GM21526 (cell line): Measurements from ENCODE around the gene PLEKHM2.

ENCODE experiments used
- ATAC-seq: cut with Tn5 transposase; IDR thresholded peaks from one replicate; pipeline ENCODE4 v1.9.1; 2021; ENCODE audit warnings: moderate library complexity; ENCODE audit not compliant: unreplicated experiment, low FRiP score

Gene PLEKHM2

DNA sequence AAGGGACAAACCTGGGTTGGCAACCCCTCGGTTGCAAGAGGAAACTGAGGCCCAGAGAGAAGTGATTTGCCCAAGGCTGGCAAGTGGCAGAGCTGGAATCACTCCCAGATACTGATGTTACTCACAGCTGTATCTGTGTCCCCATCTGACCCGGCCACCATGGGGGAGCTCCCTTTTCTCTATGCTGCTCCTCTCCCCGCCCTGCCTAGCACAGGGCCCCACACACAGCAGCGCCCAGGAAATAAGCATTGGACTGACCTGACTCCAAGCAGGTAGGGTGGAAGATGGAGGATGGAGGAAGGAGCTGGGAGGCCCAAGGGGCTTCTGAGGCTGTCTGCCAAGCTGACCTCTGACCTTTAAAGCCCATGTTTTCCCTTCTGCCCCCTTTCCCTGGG, 71.5 kb downstream of the PLEKHM2 start:
- no peak for ATAC-seq

DNA sequence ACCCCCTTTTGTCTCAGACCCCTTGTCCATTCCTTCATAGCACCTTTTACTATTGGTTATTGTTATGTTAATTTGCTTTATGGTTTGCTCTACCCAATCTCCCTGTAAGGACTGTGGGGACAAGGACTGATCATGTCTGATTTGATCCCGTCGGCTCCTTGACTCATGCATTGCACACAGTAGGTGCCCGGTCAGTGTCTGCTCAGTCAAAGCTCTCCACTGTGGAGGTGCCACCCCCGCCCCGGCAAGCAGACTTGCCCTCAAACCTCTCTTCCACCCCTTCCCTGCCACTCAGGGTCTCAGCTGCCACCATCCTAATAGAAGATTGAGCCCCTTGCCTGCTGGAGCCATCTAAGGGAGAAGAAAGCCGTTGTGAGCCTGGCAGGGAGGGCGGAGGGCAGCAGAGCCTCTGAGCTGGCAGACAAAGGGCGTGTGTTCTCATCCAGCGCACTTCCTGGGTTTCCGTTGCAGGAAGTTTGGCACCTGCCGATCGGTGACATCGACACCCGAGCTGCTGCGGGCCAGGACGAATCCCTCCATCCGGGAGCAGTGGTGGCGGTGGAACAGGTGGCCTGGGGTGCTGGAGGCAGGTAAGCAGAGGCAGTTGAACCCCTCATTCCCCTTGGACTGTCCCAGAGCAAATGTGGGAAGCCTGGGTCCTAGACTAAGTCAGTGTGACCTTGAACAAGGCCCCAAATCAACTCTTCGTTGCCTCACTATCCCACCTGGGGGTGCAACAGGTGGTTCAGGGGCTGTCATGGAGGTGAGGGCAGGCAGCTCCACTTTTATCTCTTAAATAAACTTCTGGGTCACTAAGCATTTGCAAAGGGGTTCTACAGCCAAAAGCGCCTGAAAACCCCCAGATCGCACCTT, 72.3 kb downstream of the PLEKHM2 start:
- no peak for ATAC-seq

DNA sequence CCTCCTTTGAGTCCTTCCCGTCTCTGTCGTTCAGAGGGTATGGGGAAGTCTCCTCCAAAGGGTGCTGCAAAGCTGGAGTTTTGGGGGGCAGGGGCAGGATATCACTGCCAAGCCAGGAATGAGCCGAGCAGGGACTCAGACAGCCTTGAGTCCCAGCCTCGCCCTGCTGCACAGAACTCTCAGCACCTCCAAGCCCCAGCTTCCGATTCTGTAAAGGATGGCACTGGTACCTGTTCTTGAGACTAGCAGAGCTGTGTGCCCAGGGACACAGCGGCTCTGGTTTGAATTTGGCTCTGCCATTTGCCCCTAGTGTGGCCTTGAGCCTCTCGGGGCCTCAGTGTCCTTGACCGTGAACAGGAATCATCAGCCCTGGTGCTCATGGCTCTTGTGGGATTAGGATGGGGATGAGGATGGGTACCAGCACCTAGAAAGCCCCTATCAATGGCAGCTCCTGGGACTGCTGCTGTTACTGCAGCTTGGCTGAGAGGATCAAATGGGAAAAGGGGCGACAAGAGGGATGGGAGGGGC, 73.0 kb downstream of the PLEKHM2 start:
- no peak for ATAC-seq

DNA sequence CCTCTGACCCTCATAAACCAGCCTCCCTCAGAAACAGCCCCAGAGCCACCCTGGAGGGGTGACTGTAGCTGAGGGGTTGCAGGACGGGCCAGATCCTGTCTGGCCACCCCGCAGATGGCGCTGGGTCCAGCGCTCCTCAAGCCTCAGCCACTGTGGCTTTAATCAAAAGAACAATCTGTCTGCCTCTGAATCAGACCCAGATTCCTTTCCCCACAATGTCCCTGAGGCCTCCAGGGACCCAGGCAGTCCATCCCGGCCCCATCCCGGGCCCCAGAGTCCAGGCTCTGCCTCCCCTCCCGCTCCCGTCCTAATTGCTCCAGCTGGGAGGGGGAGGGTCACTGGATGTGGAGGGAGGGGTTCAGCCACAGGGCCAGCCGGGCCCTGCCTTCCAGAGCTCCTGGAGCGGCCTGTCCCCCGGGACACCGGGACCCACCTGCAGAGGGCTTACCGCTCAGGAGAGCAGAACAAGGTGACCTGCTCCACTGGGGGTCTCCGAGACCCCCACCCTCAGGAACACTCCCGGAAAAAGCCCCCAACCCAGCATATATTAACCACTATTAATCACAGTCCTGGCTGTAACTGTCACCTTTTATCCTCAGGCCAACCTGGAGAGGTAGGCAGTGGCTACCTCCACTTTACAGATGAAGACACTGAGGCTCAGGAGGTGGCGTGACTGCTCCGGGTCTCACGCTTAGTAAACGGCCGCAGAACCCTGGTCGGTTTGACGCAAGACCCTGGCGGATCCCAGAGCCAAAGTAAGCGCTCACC, 73.6 kb downstream of the PLEKHM2 start:
- ATAC-seq: no peak

DNA sequence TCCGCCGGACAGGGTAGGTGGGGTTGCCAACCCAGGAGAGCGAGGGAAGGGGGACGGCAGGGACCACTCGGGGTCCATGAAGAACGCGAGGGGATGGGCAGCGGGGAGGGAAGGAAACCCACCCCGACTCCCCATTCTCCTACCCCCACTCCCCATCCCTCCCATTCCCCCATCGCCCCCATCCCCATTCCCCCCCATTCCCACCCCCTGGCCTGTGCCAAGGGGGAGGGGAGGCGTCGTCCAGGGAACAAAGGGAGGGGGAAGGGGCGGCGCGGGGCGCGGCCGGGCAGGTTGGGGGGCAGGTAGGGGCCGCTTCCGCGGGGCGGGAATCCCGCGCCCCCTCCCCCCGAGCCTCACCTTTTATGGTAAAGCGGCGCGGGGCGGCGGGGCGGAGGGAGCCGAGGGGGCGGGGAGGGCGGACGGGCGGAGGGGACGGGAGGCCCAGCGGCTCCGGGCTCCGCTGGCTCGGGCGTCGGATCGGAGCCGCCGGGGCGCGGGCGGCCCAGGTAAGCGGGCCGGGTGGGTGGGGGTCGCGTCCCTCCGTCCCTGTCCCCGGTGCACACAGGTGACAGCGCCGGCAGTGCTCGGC, 74.3 kb downstream of the PLEKHM2 start, which contains the start of gene FBLIM1:
FBLIM1 (plus strand) TSS at position 453 of the 589 bp plus-strand sequence. CDS start 6,189 bp downstream, outside the sequence.
- no peak for ATAC-seq

DNA sequence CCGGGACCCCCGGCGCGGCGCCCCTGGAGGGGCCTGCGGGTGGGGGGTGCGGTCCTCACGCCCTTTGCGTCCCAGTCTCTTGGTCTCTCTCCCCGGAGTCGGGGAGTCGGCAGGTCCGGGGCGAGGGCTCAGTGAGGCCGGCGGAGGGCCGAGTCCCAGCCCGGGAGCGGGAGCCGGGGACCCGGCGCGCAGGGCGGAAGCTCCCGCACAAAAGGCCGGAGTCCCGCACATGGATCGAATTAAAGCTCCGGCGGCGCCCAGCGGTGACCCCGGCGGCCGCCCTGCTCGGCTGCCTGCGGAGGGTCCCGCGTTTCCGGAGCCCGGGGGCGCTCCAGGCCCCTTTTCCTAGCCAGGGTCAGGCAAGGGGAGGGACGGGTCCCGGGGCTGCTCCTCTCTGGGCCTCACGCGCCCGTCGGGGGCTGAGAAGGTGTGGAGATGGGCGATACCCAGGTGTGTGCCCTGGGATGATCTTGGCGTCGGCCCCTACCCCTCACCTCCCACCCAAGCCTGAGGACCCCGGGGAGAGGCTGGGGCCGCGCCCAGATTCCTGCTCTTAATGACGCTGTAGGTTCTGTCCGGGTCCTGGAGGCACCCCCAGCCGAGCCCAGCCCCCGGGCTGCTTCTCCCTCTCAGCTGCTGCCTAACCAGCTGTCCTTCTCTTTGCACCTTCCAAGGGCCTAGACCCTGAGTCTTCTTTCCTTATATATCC, 75.0 kb downstream of the PLEKHM2 start:
- no peak for ATAC-seq

DNA sequence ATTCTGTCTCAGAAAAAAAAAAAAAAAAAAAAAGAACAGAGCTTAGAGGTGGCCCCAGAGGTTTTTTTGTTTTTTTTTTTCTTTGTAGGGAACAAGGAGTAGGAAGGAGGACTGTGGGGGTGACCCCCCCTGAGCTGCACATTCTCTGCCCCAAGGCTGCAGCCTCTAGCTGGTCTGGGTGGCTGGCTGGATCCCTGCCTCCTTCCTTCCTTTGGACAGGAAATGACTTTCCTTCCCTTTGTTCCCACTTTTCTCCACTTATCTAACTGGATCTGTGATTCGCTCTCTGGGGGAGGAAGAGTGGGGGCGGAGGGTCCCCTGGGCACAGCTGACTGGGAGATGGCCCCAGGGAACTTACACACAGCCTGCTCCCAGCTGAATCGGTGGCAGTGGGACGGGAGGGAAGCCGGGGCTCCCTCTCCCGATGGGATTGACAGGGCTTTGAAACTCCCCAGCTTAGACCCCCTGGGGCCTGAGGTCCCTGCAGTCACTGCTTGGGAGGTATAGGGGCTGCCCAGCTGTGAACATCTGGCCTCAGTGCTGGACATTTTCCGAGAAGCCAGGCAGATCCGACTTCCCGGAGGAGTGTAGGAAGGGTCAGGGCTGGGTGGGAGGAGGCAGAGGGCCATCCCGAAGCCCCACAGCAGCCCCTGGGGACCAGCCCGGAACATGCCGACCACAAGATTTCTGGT, 76.5 kb downstream of the PLEKHM2 start:
- no peak for ATAC-seq

DNA sequence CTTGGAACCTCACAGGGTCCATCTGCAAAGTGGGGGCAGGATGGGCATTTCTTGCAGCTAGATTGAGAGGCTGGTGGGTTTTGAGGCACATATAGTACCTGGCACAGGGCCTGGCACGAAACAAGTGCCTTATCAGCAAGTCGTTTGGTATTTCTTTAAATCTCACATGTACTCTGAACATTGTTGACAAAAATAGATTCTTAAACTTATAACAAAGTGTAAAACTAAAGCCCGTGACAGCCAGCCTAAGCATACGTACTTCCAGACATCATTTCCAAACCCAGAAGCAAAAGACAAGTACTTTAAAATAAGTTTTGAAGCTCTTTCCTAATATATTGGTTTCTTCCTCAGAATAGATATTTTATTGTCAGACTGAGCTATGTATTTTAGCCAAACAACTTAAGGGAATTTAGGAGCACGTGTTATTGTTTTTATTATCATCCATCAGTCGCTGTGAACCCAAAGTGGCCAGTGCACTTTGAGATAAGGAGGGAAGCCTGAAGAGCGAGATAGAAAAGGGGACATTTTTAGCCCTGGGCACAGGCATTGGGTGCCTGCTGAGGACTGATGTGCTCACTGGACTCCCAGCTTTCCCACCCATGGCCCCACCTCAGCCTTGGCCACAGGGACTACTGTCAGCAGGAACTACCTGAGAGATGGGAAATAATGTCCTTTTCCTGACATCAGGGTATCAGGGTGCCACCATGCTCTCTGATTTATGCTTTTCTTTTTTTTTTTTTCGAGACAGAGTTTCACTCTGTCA, 77.4 kb downstream of the PLEKHM2 start:
- no peak for ATAC-seq

DNA sequence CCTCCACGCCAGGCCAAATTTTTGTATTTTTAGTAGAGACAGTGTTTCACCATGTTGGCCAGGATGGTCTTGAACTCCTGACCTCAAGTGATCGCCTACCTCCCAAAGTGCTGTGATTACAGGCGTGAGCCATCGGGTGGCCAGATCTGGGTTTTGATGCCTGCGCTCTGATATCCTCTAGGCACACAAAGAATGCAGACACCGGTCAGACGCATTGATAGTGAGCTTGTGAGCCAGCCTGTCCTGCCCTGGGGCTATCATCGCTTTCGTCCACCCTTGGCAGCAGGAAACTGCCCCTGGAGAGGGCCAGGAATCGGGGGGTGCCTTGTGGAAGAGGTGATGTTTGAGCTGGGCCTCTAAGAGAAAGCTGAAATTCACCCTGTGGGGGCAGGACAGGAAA, 78.4 kb downstream of the PLEKHM2 start:
- no peak for ATAC-seq

DNA sequence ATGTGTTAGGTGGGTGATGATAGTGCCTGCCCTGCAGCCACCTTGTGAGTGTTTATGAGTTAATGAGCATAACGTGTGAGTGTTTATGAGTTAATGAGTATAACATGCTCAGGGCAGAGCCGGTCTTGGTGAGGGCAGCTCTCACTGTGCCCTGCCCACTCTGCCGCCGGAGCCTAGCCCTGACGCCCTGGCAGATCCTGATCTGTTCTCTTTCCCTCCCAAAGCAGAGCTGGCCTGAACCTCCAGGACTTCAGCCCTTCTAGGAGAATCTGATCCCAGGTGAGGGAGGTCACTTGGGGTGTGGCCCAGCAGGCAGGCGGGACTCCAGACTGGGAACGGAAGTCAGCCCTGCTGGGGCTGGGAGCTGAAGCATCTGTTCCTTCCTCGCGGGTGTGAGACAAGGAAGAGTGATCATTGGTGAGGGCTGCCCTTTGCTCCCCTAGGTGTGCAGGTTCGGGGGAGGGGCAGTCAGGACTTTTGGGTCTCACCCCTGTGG, 80.2 kb downstream of the PLEKHM2 start:
- no peak for ATAC-seq

DNA sequence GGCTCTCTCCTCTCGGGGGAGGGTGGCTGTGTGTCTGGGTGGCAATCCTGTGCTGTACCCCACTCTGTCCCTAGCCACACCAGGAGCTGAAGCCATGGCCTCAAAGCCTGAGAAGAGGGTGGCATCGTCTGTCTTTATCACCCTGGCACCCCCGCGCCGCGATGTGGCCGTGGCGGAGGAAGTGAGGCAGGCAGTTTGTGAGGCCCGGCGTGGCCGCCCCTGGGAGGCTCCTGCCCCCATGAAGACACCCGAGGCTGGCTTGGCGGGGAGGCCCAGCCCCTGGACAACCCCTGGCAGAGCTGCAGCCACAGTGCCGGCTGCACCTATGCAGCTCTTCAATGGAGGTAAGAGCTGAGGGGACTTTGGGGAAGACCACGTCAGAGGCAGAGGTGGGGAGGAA, 80.8 kb downstream of the PLEKHM2 start:
- ATAC-seq: no peak

DNA sequence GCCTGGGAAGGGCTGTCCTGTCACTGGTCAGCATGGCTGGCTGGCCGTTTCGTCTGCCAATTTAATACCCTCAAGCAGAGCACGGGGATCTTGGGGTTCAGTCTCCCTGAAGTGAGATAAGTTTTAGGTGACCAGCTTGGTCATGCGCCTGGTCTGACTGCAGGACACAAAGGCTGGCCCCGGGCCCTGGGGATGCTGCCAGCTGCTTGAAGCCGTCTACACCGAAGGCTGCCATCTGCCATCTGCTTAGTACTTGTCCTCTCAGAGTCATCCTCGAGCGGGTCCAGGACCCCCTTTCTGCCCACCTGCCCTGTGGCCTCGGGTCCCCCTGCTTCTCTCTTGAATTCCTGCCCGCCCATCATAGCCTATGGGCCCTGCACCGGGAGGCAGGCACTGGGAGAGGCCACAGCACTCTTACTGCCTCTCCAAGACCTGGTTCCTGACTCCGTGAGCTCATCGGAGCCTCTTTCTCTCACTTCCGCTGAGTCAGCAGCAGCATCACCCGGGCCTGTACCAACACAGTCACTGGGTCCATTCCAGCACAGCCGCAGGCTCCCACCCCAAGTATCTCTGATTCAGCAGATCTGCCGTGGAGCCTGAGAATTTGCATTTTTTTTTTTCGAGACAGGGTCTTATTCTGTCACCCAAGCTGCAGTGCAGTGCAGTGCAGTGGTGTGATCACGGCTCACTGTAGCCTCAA, 81.5 kb downstream of the PLEKHM2 start:
- no peak for ATAC-seq

DNA sequence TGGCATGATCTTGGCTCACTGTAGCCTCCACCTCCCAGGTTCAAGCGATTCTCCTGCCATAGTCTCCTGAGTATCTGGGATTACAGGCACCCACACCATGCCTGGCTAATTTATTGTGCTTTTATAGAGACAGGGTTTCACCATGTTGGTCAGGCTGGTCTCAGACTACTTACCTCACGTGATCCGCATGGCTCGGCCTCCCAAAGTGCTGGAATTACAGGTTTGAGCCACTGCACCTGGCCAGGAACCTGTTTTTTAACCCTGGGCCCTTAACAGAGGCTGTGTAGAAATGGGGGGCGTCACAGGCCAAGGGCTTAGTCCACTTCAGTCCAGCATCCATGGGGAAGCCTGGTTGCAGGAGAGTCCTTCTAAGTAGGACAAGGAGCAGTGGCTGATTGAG, 83.8 kb downstream of the PLEKHM2 start:
- ATAC-seq: no peak

DNA sequence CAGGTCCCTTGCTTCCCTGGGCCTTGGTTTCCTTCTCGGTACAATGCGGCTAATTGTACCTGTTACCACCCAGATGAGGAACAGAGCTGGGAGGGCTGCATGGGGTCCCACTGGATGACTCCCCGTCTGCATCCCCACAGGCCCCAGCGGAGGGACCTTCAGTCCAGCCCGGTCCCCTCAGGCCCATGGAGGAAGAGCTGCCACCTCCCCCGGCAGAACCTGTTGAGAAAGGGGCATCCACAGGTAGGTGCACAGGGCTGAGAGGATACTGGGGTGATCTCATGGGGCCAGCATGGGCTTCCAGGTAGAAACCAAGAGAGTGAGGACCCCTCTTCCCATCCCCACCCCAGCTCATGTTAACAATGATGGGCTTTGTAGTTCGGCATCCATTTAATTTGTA, 84.3 kb downstream of the PLEKHM2 start:
- ATAC-seq: no peak

DNA sequence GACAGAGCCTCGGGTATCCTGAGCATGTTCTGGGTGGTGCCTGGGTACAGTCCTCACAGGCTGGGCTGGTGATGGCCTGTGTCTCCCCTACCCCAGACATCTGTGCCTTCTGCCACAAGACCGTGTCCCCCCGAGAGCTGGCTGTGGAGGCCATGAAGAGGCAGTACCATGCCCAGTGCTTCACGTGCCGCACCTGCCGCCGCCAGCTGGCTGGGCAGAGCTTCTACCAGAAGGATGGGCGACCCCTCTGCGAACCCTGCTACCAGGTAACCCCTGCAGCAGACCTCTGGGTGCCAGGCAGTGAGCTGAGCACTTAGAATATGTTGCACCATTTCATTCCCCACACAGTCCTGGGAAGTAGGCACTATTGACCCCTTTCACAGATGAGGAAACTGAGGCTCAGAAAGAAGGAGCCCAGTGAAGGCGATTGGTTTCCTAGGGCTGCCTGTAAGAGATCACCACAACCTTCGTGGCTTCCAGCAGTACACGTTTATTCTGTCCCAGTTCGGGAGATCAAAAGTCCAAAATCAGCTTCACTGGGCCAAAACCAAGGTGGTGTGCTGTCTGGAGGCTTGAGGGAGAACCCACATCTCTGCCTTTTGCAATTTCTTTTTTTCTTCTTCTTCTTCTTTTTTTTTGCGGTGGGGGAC, 86.3 kb downstream of the PLEKHM2 start:
- ATAC-seq: no peak

DNA sequence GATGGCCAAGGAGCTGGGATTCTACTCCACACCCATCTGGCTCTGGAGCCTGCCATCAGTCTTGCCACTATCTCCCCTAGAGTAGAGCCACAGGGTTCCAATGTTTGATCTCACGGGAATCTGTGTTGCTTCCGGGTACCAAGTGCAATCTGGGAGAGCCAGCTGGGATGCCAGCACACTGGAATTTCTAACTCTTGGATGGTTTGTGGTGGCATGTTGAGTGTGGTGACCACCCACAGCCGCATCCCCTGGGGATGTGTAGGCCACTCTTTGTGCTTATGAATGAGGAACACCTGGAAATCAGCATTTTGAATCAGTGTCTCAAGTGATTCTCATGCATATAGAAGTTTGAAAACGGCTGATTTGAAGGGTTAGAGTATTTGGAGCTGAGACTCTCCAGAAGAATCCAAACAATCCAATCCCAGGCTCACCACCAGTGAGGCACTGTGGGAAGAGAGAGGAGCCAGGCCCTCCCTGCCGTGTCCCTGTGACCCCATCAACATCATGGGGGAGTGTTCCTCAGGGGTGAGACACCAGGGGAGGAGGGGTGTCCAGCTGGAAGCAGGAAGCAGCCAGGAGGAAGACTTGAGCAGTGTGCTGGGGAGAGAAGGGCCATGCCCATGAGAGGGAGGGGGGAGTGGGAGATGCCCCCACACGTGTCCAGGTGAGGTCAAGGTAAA, 87.9 kb downstream of the PLEKHM2 start:
- ATAC-seq: no peak

DNA sequence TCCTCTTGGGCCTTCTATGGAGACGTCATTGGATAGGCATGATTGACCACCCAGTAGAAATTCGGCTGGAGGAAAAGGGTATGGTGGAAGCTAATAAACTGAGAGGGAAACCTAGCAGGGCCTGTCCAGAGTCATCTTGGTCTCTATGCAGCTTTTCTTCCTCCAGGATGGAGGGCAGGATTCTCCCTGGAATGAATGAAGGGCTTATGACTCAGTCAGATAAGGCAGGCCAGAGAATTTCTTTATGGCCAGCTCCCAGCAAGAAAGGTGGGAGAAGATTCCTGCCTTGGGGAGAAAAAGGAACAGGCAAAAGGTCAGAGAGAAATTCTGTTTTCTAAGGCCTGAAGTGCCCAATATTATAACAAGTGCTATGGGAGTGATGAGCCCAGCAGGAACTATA, 91.6 kb downstream of the PLEKHM2 start:
- no peak for ATAC-seq
